ENCODE data around the gene PLK1. TPM values are rescaled to one million over a fixed set of nuclear protein-coding genes. Genes with fewer than 3 reads are reported as not detected.

Gene PLK1
- total and polyA plus RNA-seq, 2 experiments from 2014 or later: 69.0 to 141 TPM

DNA sequence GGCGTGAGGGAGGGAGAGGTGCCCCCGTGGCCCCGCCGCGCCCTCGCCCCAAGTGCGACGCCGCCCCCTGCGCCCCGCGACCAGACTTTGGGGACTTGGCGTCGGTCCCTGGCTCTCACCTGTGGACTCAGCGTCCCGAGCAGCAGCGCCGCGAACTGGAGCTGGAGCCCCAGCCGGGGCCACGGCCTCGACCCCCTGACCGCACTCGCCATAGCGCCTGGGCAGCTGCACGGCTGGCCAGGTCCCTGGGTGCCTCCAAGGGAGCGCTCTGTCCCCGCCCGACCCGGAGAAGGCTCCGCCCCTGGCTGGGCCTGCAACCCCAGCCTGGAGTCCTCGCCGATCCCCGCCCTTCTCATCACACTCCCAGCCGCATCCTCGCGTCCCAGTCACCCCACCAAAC lies 34.3 kb downstream of the PLK1 start, which contains the start of gene ERN2:
Gene ERN2, minus strand, starts transcription at position 247 of the 400 bp plus-strand sequence. Its CDS starts 35 bp downstream, at position 212.
- peaks cover 37% of the 10 kb centered on the region for H3K27me3 ChIP-seq (ENCODE audit: insufficient read depth)
- H4K20me1 ChIP-seq (replicated peaks; ENCODE audit: insufficient read depth): no peaks in the 10 kb centered on the region
- H3K9me2 ChIP-seq (ENCODE audit: insufficient read depth): no peaks in the 10 kb centered on the region; the same call in 1 of the 2 replicates
- no peak within 1 kb of the TSS for H3K27ac ChIP-seq (ENCODE audit: low read depth)
- TF ChIP-seq, protein P1, sequence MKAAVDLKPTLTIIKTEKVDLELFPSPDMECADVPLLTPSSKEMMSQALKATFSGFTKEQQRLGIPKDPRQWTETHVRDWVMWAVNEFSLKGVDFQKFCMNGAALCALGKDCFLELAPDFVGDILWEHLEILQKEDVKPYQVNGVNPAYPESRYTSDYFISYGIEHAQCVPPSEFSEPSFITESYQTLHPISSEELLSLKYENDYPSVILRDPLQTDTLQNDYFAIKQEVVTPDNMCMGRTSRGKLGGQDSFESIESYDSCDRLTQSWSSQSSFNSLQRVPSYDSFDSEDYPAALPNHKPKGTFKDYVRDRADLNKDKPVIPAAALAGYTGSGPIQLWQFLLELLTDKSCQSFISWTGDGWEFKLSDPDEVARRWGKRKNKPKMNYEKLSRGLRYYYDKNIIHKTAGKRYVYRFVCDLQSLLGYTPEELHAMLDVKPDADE (IDR thresholded peaks at IDR 0.05): no peak
- TF ChIP-seq, protein P2, sequence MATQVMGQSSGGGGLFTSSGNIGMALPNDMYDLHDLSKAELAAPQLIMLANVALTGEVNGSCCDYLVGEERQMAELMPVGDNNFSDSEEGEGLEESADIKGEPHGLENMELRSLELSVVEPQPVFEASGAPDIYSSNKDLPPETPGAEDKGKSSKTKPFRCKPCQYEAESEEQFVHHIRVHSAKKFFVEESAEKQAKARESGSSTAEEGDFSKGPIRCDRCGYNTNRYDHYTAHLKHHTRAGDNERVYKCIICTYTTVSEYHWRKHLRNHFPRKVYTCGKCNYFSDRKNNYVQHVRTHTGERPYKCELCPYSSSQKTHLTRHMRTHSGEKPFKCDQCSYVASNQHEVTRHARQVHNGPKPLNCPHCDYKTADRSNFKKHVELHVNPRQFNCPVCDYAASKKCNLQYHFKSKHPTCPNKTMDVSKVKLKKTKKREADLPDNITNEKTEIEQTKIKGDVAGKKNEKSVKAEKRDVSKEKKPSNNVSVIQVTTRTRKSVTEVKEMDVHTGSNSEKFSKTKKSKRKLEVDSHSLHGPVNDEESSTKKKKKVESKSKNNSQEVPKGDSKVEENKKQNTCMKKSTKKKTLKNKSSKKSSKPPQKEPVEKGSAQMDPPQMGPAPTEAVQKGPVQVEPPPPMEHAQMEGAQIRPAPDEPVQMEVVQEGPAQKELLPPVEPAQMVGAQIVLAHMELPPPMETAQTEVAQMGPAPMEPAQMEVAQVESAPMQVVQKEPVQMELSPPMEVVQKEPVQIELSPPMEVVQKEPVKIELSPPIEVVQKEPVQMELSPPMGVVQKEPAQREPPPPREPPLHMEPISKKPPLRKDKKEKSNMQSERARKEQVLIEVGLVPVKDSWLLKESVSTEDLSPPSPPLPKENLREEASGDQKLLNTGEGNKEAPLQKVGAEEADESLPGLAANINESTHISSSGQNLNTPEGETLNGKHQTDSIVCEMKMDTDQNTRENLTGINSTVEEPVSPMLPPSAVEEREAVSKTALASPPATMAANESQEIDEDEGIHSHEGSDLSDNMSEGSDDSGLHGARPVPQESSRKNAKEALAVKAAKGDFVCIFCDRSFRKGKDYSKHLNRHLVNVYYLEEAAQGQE (IDR thresholded peaks at IDR 0.05; ENCODE audit: unreplicated experiment): no peak
- TF ChIP-seq ZNF114 (CRISPR knock-in tag; IDR thresholded peaks at IDR 0.05): no peak
- TF ChIP-seq, protein P3, sequence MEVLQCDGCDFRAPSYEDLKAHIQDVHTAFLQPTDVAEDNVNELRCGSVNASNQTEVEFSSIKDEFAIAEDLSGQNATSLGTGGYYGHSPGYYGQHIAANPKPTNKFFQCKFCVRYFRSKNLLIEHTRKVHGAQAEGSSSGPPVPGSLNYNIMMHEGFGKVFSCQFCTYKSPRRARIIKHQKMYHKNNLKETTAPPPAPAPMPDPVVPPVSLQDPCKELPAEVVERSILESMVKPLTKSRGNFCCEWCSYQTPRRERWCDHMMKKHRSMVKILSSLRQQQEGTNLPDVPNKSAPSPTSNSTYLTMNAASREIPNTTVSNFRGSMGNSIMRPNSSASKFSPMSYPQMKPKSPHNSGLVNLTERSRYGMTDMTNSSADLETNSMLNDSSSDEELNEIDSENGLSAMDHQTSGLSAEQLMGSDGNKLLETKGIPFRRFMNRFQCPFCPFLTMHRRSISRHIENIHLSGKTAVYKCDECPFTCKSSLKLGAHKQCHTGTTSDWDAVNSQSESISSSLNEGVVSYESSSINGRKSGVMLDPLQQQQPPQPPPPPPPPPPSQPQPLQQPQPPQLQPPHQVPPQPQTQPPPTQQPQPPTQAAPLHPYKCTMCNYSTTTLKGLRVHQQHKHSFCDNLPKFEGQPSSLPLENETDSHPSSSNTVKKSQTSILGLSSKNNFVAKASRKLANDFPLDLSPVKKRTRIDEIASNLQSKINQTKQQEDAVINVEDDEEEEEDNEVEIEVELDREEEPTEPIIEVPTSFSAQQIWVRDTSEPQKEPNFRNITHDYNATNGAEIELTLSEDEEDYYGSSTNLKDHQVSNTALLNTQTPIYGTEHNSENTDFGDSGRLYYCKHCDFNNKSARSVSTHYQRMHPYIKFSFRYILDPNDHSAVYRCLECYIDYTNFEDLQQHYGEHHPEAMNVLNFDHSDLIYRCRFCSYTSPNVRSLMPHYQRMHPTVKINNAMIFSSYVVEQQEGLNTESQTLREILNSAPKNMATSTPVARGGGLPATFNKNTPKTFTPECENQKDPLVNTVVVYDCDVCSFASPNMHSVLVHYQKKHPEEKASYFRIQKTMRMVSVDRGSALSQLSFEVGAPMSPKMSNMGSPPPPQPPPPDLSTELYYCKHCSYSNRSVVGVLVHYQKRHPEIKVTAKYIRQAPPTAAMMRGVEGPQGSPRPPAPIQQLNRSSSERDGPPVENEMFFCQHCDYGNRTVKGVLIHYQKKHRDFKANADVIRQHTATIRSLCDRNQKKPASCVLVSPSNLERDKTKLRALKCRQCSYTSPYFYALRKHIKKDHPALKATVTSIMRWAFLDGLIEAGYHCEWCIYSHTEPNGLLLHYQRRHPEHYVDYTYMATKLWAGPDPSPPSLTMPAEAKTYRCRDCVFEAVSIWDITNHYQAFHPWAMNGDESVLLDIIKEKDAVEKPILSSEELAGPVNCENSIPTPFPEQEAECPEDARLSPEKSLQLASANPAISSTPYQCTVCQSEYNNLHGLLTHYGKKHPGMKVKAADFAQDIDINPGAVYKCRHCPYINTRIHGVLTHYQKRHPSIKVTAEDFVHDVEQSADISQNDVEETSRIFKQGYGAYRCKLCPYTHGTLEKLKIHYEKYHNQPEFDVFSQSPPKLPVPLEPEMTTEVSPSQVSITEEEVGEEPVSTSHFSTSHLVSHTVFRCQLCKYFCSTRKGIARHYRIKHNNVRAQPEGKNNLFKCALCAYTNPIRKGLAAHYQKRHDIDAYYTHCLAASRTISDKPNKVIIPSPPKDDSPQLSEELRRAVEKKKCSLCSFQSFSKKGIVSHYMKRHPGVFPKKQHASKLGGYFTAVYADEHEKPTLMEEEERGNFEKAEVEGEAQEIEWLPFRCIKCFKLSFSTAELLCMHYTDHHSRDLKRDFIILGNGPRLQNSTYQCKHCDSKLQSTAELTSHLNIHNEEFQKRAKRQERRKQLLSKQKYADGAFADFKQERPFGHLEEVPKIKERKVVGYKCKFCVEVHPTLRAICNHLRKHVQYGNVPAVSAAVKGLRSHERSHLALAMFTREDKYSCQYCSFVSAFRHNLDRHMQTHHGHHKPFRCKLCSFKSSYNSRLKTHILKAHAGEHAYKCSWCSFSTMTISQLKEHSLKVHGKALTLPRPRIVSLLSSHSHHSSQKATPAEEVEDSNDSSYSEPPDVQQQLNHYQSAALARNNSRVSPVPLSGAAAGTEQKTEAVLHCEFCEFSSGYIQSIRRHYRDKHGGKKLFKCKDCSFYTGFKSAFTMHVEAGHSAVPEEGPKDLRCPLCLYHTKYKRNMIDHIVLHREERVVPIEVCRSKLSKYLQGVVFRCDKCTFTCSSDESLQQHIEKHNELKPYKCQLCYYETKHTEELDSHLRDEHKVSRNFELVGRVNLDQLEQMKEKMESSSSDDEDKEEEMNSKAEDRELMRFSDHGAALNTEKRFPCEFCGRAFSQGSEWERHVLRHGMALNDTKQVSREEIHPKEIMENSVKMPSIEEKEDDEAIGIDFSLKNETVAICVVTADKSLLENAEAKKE (CRISPR knock-in tag; IDR thresholded peaks at IDR 0.05): no peak
- TF ChIP-seq STAT1 (IDR thresholded peaks at IDR 0.05; ENCODE audit: unreplicated experiment): no peak
- TF ChIP-seq POLR2AphosphoS5 (IDR thresholded peaks at IDR 0.05; ENCODE audit: low read depth): no peak
- TF ChIP-seq NANOG (IDR thresholded peaks at IDR 0.05; ENCODE audit: borderline replicate concordance): no peak
- TF ChIP-seq JUNB (IDR thresholded peaks at IDR 0.05; ENCODE audit: unreplicated experiment): no peak
- no peak for TF ChIP-seq EZH2 (IDR thresholded peaks at IDR 0.05; ENCODE audit: low read depth, unreplicated experiment)
- peak within 1 kb of the TSS; percentile 92 for H3K4me2 ChIP-seq
- peak within 1 kb of the TSS; percentile 74 for H3K4me3 Mint-ChIP-seq
- H3K9me3 Mint-ChIP-seq: peaks cover 20% of the 10 kb centered on the region
- peaks cover 3% of the 10 kb centered on the region; the same call in 2 of the 3 replicates for H3K4me1 Mint-ChIP-seq
- 0 out of 2 replicates have a peak, but pooled peaks cover 5% of the 10 kb centered on the region for H3K4me1 ChIP-seq (ENCODE audit: insufficient read depth)
- H3K36me3 ChIP-seq (ENCODE audit: insufficient read depth): no peaks in the 10 kb centered on the region
- peak; percentile 73 for DNase-seq (ENCODE audit: low spot score)
- H3K4me3 ChIP-seq: peak within 1 kb of the TSS; percentile 75
- ATAC-seq: peak; percentile 98
- H3K27ac Mint-ChIP-seq: no peak within 1 kb of the TSS
- H3K36me3 Mint-ChIP-seq (ENCODE audit: low read depth): peaks cover 17% of the 10 kb centered on the region; the same call in 2 of the 3 replicates
- H3K27me3 Mint-ChIP-seq (ENCODE audit: insufficient read depth, low read depth, poor library complexity): peaks cover 21% of the 10 kb centered on the region
- H3K79me2 ChIP-seq (replicated peaks; ENCODE audit: insufficient read depth): no peaks in the 10 kb centered on the region
- no peaks in the 10 kb centered on the region for H3F3A ChIP-seq (replicated peaks; ENCODE audit: low read depth)
- H2AFZ ChIP-seq: peak within 1 kb of the TSS; percentile 100
